Dedifferentiated amniotic fluid mesenchymal stem cell (primary cell): Measurements from ENCODE around the gene G3BP1.
"Not testable (repeated sequence)": the region's sequence is repeated elsewhere in the genome, so short reads cannot be mapped to it uniquely, and the experiment has no call there.

ENCODE experiments used
- DNase-seq: peaks from one replicate; pipeline ENCODE4 v3.0.0-alpha.2; 2016; ENCODE audit errors: extremely low spot score

Gene G3BP1

DNA sequence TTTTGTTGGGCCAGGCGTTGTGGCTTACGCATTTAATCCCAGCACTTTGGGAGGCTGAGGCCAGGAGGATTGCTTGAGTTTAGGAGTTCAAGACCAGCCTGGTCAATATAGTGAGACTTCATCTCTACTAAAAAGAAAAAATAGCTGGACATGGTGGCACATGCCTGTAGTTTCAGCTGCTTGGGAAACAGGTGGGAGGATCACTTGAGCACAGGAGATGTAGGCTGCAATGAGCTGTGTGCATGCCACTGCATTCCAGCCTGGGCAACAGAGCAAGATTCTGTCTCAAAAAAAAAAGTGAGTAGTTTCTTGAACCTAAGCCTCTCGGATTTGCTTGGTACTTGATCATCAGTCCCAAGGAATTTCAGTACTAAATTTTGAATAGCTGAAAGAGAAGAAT, 26.9 kb downstream of the G3BP1 start:
- DNase-seq = no peak

DNA sequence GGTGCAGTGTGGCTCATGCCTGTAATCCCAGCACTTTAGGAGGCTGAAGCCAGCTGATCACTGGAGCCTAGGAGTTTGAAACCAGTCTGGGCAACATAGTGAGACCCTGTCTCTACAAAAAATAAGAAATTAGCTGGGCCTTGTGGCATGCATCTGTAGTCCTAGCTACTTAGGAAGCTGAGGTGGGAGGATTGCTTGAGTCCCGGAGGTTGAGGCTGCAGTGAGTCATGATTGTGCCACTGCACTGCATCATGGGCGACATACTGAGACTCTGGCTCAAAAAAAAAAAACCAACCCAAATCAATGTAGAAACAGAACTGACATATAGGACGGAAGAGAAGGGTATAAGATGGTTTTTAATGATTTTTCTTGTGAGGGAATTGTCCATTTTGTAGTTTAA, 27.7 kb downstream of the G3BP1 start:
- DNase-seq = no peak

DNA sequence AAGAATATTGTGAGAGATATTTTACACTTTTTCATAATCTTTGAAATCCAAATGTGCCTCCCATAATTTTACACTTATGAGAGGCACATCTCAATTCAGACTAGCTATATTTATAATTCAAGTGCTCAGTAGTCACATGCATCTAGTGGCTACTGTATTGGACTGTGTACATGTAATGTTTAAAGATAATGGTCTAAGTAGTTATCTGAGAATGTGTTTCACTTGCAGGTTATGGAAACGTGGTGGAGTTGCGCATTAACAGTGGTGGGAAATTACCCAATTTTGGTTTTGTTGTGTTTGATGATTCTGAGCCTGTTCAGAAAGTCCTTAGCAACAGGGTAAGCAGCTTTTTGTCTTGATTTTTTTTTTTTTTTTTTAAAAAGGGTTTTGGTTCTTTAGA, 28.8 kb downstream of the G3BP1 start:
- no peak for DNase-seq

DNA sequence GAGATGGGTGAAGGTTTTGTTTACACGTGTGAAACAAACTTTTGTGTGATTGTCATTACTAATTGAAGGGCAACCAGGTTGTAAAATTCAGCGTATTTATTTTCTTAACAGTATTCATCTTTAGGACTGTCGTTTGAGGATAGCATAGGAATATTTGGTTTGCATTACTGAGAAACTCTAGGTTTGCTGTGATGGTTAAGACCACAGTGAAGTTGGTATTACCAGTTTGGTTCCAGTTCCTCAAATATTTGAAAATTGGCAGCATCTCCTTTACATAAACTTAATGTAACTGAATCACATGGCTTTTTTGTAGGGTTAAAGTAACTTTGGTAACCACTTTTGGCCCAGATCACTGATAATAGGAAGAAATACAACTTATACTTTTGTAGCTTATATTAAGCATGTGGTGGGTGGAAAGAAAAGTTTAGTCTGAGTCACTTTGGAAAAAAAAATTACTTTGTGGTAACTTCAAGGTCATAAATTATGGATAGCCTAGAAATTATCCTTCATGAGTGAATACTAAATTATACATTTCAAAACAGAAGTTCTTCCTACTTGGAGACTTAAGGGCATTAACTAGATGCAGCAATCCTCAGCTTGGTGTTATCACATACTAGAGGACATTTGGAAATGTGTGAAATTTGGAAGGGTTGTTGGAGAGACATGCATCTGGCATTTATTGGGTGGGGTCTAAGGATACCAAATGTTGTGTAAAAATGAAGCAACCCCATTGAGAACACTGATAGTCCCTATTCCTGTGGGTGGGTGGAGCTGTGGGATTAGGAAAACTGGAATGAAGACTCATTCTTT, 33.9 kb downstream of the G3BP1 start:
- DNase-seq = no peak

DNA sequence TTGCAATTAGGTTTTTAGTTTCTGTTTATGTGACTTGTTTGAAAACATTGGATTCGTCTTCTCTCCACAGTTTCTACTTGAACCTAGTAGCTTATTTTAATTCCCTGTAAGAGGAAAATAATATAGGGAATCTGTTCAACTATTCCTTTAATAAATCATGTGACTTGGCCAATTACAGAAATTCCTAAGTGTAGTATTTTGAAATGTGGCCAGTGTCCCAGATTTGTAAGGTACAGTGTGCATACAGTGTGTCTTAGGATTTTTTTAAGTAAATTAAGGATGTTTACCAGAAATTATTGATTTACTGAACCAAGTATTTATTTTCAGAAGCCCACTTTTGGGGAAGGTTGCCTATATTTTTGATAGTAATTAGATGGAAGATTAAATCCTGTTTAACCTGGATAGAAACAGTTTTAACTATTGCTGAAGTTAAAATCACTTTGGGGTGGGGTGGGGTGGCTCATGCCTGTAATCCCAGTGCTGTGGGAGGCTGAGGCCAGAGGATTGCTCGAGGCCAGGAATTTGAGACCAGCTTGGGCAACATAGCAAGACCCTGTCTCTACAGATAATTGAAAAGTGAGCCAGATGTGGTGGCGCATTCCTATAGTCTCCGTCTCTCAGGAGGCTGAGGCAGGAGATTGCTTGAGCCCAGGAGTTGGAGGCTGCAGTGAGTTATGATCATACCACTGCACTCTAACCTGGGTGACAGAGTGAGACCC, 36.9 kb downstream of the G3BP1 start:
- DNase-seq = no peak

DNA sequence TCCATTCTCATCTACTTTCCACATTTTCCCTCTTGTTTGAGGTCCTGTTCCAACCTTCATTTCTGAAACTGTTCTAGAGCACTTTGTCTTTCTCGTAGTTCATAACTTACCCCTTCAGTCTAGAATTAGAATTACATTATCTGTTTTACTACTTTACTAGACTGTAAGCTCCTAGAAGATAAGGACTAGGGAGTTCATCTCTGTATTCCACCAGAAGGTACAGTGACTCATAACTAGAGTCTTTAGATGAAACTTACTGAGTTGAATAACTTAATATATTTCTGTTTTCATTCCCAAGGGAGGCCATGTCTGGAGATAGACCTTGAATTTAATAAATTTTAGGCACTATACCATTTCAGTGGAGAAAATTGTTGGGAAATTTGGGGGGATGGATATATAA, 38.7 kb downstream of the G3BP1 start:
- no peak for DNase-seq

DNA sequence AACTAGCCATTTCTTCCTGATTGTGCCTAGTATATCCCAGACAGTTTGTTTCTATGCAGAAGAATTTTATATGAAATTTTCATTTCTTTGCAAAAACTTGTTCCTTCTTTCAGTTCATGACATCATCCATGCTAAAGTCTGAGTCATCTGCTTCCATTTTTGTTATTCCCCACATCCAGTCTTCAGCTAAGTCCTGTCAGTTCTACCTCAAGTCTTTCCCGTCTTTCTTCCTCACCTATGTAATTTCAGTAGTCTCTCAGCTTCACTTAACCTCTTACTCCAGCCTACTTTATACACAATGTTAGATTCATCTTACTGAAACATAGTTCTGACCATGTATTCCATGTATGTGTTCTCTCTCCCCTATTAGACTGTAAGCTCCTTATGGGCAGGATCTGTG, 39.1 kb downstream of the G3BP1 start:
- no peak for DNase-seq

DNA sequence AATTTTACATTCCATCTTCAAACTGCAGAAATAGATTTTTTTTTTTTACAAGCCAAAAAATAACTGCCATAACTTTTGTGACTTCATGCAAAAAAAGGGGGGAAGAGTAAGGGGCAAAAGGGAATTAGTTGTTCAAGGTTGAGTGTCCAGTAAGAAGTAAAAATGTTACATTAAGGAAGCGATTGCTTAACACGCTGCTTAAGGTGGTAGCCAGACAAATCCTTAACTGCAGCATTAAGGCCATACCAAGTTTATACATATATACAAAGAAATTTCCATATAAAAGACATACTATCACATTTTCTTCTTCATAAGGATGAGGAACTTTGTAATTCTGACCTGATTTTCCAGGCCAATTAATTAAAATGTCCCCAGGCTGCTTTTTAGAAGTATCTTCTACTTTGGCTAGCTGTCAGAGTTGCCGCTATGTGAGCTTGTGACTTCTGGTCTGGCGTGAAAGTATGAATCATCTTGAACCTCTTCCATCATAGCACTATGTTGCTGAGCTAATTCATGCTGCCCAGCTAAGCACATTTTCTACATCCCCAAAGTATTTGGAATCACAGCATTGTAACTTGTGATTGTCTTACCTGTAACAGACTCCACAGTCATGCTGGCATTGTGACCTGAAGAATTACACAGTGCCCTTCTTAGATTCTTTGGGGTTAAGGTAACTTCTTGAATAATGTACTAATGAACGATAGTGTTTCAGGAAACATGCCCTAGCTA, 40.0 kb downstream of the G3BP1 start:
- no peak for DNase-seq

DNA sequence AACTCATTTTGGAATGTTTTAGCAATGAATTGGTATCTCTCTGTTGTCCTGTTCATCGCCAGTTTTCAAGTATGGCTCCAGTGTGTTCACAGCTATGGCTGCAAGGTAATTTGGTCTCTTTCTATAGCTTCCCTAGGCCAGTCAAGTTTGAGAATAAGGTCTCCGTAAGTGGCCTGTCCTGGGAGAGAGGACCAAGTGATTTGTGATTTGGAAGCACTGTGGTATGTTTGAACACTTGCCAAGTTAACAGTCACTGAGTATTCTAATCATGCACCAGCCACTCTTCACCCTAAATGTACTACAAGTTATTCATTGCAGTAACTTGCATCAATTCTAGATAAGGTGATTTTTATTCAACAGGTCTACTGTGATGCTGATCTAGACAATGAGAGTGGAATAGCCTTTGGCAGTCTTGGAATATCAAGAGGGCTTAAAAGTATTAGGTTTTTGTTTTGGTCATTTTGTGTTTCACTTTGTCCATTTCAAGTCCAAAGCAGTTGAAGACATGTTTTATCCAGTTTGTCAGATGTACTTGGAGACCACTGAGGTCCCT, 41.1 kb downstream of the G3BP1 start:
- no peak for DNase-seq

DNA sequence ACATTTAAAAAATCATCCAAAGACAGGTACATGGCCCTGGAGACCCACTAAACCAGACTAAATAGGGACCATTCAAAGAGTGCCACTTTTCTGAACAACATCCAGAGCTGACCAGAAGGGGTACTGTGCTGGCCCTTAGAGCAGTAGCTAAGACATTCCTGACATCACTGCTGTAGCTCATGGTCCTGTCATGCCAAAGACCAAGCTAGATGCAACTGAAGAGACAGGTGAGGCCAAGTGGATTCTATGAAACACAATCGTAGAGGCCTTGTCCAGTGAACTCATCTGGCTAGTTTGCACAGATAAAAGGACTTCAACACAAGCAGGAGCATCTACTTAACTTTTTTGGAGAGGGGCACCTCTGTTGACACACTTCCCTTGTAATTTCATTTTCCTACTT, 43.3 kb downstream of the G3BP1 start:
- no peak for DNase-seq

DNA sequence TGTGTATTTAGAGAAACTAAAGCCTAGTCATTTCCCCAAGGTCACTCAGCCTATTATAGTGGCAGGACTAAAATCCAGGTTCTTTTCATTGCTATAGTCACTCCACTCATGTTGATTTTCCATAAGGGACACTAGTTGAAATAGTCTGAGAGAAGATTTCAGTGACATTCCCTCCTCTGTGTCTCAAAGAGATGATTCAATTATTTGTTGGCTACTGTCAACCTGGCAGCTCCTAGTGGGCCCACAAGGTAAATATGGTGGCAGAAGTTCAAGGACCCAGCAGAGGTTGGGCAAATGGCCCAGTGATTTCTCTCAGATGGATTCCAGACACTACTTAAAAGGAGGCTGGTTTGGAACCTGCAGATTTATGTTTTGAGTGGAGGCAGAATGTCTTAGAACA, 48.1 kb downstream of the G3BP1 start:
- DNase-seq = no peak

DNA sequence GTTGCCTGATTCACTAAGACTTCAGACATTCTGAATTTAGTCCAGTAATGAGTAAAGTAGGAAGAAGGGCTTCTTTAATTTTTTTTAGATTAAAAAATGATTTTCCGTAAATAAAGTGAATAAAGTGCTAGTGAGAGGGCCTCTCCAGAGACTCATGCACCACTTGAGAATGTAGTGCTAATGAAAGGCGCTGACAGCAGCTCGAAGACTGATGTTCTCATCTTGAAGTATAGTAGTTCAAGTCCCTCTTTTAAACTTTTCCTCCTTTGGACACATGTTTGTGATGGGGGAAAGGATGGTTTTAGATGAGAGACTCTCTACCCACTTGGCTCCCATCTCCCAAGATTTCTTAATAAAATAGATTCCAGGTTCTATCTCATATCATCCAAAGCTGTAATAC, 48.5 kb downstream of the G3BP1 start:
- DNase-seq = no peak

DNA sequence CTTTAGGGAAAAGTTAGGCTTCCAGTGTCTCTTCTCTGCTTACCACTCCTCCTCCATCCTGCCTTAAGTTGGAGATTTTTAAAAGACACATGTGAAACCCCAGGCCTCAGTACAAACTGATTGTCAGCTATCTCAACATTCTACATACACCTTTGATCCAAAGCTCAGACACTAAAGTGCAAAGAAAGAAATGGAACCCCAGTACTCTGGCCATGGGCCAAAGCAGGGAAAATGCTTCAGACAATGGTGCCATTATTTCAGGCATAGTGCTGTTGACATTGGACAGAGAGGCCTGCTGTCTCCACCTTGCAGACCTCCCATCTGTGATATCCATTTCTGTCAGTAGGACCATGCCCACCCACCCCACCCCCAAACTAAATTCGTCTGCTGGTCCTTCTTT, 49.1 kb downstream of the G3BP1 start:
- DNase-seq = no peak

DNA sequence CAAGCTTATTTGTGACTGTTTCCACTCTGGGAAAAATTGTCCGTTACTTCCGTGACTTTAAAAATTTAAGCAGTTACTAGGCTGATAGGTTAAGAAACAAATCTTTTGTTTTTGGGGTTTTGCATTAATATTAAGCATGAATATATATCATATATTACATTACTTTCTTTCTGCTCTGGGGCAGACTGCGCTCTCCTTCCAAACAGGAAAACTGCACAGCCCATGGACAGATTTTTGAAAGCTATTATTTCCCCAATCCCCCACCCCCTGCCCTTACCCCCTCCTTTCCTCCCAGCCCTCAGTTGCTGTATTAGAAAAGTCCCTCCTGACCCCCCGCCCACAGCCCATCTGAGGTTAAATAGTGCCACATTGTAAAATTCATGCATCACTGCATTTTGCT, 50.4 kb downstream of the G3BP1 start:
- no peak for DNase-seq

DNA sequence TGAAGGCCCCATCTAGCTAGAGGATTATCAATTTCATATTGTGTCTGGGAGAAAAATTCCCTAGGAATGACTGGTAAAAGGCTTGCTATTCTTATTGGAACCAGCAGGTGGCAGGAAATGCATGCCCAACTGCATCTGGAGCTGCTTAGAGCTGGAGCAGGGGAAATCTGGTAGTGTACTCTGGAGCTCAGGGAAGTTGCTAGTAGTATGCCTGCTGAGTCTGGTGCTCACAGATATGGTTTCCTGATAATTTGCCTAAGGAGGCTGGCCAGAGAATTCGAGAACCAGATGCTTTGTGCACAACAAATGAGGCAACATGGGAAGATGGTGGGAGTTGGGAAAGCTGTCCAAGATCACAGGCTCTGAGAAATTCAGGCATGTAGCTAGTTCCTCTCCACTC, 53.7 kb downstream of the G3BP1 start:
- peak; percentile 78 for DNase-seq

DNA sequence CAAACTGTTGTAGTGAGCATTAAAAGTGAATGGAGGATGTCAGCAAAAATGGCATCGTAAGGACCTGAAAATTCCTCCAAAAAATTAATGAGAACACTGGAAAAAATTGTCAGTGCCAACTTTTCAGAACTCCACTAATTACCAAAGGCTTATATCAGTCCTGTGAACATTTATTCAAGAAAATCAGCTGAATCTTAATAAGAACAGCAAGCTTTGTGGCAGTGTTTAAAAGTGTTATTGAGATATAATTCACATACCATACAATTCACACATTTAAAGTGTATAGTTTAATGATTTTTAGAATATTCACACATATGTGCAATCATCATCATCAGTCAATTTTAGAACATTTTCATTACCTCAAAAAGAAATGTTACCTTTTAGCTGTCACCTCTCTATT, 57.6 kb downstream of the G3BP1 start:
- no peak for DNase-seq

DNA sequence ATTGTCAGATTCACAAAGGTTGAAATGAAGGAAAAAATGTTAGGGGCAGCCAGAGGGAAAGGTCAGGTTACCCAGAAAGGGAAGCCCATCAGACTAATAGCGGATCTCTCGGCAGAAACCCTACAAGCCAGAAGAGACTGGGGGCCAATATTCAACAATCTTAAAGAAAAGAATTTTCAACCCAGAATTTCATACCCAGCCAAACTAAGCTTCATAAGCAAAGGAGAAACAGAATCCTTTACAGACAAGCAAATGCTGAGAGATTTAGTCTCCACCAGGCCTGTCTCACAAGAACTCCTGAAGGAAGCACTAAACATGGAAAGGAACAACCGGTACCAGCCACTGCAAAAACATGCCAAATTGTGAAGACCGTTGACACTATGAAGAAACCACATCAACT, 61.1 kb downstream of the G3BP1 start:
- DNase-seq = not testable (repeated sequence)

DNA sequence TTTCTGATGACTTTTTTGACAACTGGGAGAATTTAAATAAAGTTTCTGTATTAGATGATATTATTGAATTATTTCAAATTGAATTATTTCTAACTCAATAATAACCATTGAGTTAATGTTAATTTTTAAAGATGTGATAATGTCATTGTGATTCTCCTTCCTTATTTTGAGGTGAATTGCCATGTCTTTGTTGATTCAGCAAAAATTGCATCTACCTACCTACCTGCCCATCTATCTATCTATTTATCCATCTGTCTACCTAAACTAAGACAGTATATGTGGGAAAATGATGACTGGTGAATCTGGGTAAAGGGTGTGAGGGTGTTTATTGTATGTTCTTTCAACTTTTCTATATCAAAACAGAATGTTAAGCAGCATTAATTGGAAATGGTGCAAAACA, 75.0 kb downstream of the G3BP1 start:
- DNase-seq = no peak

DNA sequence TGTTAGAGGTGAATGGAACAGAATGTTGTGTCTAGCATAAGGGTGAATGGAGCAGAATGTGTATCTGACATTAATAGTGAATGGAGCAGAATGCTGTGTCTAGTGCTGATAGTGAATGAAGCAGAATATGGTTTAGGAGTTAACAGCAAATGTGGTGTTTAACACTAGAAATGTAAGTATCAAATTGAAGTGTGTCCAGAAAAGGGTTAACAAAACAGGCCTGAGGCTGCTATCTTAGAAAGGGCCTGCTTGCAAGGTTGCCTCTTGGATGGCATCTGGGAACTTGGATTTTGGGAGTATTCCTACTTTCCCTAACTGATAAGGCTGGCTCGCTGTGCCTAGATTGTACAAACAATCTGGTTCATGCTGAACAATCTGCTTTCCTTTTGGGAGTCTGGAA, 76.1 kb downstream of the G3BP1 start:
- no peak for DNase-seq

DNA sequence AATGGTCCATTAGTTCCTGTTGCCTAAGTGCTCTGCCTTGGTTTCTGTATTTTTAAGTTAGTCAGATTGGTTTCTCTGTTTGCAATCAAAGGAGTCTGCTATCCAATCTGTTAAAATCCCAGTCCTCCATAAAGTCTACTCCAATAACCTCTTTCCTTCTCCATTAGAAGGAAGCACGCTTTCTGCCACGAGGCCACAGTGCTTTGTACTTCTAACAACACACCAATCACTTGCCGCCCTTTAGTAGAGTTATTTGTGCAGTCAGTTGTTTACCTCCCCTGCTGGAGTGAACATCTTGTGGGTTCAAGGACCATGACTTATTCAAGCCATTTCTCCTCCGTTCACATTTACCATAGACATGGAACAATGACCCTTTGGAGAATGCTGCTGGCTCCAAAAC, 83.9 kb downstream of the G3BP1 start:
- DNase-seq = no peak

DNA sequence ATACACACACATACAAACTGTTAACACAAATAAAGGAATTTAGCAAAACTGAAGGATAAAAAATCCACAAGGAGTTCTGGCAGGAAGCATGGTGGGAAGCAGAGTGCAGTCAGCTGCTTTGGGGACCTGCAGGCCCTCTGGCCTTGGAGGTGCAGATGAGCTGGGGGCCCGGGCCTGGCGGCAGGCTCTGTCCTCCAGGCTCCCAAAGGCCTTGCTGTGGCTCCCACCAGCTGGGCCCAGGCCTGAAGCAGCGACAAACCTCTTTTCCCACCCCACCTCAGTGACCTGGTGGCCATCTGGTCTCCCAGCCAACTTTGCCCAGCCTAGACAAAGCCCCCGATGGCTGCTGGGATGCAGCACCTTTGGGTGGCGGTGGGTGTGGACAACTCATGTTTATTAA, 85.1 kb downstream of the G3BP1 start:
- no peak for DNase-seq

DNA sequence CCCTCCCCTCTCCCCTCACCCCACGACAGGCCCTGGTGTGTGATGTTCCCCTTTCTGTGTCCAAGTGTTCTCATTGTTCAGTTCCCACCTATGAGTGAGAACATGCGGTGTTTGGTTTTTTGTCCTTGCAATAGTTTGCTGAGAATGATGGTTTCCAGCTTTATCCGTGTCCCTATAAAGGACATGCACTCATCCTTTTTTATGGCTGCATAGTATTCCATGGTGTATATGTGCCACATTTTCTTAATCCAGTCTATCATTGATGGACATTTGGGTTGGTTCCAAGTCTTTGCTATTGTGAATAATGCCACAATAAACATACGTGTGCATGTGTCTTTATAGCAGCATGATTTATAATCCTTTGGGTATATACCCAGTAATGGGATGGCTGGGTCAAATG, 89.1 kb downstream of the G3BP1 start:
- not testable (repeated sequence) for DNase-seq
